GM10266 (cell line): Measurements from ENCODE around the gene SERPIND1.

ENCODE experiments used
- DNase-seq: peaks from one replicate; pipeline ENCODE4 v3.0.0; 2012; ENCODE audit errors: extremely low spot score
- TF ChIP-seq, protein P1 (sequence below): IDR thresholded peaks from 2 replicates; pipeline ENCODE4 v1.5.1; 2012; ENCODE audit warnings: mild to moderate bottlenecking, low read depth; ENCODE audit not compliant: control insufficient read depth, insufficient read depth; ENCODE audit errors: missing control alignments

Gene SERPIND1

DNA sequence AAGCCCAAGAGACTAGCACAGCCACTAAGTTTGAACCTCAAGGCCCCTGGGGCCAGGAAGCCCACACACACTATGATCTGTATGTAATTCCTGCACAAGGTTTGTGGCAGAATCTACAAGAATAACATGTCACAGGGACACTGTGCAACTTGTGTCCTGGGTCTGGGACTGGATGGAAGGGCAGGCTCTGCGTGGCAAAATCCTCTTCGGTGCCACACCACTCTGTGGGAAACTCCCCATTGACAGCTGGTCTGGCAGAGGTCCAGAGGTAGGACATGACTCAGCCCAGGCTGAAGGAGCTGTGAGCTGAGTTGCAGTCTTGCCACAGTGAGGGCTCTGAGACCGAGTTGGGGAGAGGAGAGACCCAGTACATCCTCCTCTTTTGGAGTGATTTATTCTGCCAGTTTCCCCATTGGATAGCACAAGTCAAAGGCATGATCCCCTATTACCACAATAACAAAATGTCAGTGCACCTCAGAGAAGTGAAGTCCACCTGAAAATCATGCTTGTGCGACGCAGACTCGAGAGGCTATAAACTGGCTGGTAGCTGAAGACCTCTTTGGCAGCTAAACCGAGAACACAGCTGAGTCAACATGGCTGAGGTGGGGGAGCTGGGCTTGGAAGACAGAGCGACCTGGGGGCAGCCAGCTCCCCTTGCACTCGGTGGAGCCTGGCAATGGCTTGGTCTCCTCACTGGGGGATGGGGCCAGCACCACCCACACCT, 23.3 kb upstream of the SERPIND1 start:
- DNase-seq: peak; percentile 64

DNA sequence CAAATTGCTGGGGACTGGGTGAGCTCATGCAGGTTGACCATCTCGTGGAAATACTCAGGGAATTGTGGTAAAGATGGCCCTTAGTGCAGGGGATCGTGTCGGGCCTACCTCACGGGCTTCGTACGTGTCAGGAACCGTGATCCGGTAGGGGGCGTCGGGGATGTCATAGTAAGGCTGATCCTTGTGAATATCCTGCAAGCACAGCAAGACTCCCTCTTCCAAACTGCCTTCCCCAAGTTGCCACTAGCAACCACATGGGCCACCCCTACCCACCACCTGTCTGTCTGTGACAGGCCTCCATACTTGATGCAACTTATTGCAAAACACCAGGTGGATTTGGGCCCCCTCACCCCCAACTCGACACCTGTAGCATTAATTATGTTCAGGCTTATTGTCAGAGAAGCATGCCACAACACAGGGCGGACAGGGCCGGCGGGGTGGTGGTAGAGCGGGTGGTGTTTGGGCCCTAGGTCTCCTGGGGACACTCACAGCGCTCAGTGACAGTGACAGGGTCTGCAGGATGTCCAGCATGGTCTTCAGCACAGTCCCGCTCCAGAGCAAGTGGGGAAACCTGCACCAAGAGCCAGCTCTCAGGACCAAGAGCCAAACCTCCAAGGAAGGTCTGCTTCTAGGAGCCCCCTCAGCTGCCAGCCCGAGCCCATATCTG, 22.6 kb upstream of the SERPIND1 start:
- DNase-seq: no peak
- TF ChIP-seq, protein P1, sequence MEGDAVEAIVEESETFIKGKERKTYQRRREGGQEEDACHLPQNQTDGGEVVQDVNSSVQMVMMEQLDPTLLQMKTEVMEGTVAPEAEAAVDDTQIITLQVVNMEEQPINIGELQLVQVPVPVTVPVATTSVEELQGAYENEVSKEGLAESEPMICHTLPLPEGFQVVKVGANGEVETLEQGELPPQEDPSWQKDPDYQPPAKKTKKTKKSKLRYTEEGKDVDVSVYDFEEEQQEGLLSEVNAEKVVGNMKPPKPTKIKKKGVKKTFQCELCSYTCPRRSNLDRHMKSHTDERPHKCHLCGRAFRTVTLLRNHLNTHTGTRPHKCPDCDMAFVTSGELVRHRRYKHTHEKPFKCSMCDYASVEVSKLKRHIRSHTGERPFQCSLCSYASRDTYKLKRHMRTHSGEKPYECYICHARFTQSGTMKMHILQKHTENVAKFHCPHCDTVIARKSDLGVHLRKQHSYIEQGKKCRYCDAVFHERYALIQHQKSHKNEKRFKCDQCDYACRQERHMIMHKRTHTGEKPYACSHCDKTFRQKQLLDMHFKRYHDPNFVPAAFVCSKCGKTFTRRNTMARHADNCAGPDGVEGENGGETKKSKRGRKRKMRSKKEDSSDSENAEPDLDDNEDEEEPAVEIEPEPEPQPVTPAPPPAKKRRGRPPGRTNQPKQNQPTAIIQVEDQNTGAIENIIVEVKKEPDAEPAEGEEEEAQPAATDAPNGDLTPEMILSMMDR: no peak

More for the DNA sequence above, 23.3 kb upstream of the SERPIND1 start:
- TF ChIP-seq, protein P1: no peak

DNA sequence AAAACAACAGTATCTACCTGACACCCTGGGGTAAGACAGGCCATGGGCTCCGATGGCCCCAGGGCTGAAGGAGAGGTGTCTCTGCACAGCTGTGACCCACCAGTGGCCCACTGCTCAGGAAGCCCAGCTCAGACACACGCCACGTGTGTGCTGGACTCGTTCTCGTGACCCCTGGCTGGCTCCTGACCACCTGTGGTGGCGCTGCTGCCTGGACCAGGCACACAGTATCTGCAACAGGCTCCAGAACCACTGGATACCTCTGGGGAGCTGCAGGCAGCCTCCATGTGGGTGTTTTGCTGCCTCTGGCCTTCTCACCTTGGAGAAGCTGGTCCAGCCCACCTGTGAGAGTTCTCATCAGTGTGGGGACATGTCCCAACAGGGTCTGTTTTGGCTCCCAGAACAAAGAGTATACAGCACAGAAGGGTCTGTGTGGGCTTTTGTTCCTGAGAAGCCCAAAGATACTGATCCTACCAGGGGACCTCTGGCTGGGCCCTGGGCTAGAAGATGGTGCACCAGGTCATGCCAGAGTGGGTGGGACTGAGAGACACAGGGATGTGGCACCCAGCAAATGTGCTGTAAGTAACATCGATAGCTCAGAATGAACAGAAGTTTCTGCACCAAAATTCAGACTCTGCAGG, 21.7 kb upstream of the SERPIND1 start:
- DNase-seq: no peak
- TF ChIP-seq, protein P1: no peak

DNA sequence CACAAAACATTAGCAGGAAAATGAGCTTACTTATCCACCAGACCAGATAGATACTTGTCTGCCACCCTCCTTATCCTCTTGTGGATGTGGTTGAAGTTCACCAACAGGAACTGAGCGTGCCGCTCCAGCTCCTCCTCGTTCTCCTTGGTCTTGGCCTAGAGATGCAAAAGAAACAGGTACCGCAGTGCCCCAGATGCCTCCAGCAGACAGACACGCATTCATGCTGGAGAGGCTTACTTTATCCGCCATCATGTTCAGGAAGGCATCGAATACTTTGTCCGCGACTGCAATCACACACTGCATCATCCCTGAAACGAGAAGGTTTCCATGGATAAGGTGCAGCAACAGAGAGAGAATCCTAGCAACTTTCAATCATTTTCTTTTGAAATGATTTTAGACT, 21.0 kb upstream of the SERPIND1 start:
- no peak for DNase-seq
- TF ChIP-seq, protein P1: no peak

DNA sequence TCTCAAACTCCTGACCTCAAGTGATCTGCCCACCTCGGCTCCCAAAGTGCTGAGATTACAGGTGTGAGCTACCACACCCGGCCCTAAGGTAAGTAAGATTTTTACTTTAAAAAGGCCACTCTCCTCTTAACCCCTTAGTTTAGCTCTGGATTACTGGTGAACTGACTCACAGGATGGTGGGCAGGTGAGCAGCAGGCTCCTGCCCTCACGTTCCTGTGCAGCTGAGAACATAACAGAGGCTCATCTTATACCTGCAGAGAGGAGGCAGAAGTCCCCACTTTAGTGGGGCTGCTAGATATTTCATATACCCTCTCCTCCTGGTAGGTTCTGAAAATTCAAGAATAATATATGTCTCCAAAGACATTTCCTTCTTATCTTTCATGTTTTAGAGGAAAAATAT, 17.1 kb upstream of the SERPIND1 start:
- TF ChIP-seq, protein P1: no peak
- DNase-seq: no peak

DNA sequence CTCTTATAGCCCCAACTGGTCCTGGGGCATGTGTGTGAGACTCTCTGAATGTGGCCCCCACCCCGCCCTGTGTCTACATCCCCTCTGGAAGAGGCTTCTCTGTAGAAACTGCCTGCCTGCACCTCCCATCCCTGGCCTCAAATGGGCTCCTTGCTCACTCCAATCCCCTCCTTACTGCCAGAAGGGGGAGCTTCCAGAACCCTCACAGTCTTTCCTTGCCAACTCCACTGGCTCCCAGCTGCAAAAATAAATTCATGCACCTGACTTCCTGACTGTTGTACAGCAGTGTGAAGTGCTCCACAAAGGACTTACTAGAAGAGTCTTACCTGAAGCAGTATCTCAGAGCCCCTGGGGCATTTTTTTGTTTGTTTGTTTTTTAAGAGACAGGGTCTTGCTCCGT, 15.2 kb upstream of the SERPIND1 start:
- TF ChIP-seq, protein P1: no peak
- DNase-seq: no peak

DNA sequence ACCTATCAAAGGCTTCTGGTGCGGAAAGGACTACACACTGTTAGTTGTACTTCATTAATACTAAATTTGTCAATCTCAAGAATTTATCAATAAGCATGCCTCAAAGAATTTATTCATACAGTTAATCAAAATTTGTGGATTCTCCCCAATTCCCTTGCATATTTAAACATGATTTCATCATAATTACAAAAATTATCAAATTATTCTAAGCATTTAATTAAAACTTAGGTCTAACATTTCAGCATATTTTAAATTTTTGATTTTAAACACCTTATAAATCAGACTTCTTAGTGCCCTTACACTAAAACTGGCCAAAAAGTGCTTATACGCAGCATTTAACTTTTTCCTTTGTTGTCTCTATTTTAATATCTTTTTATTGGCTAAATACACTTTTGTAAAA, 13.8 kb upstream of the SERPIND1 start:
- TF ChIP-seq, protein P1: no peak
- no peak for DNase-seq
